ENCODE data around the gene ZBED5. TPM values are rescaled to one million over a fixed set of nuclear protein-coding genes. Genes with fewer than 3 reads are reported as not detected.
"Not testable (repeated sequence)": the region's sequence is repeated elsewhere in the genome, so short reads cannot be mapped to it uniquely, and the experiment has no call there.

ZBED5 gene
- total RNA-seq, 1 experiment from 2014 or later, result 51.4 TPM

- H2AFZ ChIP-seq (ENCODE audit: low read length), result no peak overlapping the region
- no peaks in the 10 kb centered on the region for H3K9me2 ChIP-seq (replicated peaks; ENCODE audit: insufficient read depth, low read length)
- no peak overlapping the region for H3K9ac ChIP-seq (ENCODE audit: low read length)
- no peaks in the 10 kb centered on the region for H4K20me1 ChIP-seq (ENCODE audit: insufficient read depth, low read depth, low read length)
- no peaks in the 10 kb centered on the region for H3K79me2 ChIP-seq (ENCODE audit: low read length)
- no peak overlapping the region for H3K4me2 ChIP-seq (ENCODE audit: low read depth, low read length, poor library complexity, severe bottlenecking)
- H3K27ac ChIP-seq (ENCODE audit: low read length), result no peak overlapping the region
- H3K4me3 ChIP-seq (ENCODE audit: low read length), result no peak overlapping the region
- H3K4me1 ChIP-seq (ENCODE audit: low read length), result no peaks in the 10 kb centered on the region
- no peak for DNase-seq
- H3K27me3 ChIP-seq (ENCODE audit: low read length), result no peaks in the 10 kb centered on the region
- H3K9me3 ChIP-seq (ENCODE audit: low read length), result no peaks in the 10 kb centered on the region
- no peaks in the 10 kb centered on the region for H3K36me3 ChIP-seq (ENCODE audit: insufficient read depth, low read length)
Measured at GRCh38 chr11:10887307-10887706, 29.5 kb upstream of the ZBED5 start.

- no peaks in the 10 kb centered on the region for H3K9me2 ChIP-seq (replicated peaks; ENCODE audit: insufficient read depth, low read length)
- H3K9ac ChIP-seq (ENCODE audit: low read length), result no peak overlapping the region
- H3K27ac ChIP-seq (ENCODE audit: low read length), result no peak overlapping the region
- H3K4me2 ChIP-seq (ENCODE audit: low read depth, low read length, poor library complexity, severe bottlenecking), result no peak overlapping the region
- no peaks in the 10 kb centered on the region for H3K79me2 ChIP-seq (ENCODE audit: low read length)
- no peaks in the 10 kb centered on the region for H3K4me1 ChIP-seq (ENCODE audit: low read length)
- H3K4me3 ChIP-seq (ENCODE audit: low read length), result no peak overlapping the region
- DNase-seq, result no peak
- no peak overlapping the region for H2AFZ ChIP-seq (ENCODE audit: low read length)
- H3K9me3 ChIP-seq (ENCODE audit: low read length), result no peaks in the 10 kb centered on the region
- H3K27me3 ChIP-seq (ENCODE audit: low read length), result no peaks in the 10 kb centered on the region
- H3K36me3 ChIP-seq (ENCODE audit: insufficient read depth, low read length), result no peaks in the 10 kb centered on the region
- H4K20me1 ChIP-seq (ENCODE audit: insufficient read depth, low read depth, low read length), result no peaks in the 10 kb centered on the region
Measured at GRCh38 chr11:10886652-10887250, 28.9 kb upstream of the ZBED5 start.

- Histone ChIP-seq H3K9me2 (replicated peaks; ENCODE audit: insufficient read depth, low read length) (no peaks in the 10 kb centered on the region), H3K36me3 (ENCODE audit: insufficient read depth, low read length) (no peaks in the 10 kb centered on the region), H3K79me2 (ENCODE audit: low read length) (no peaks in the 10 kb centered on the region)
Measured at GRCh38 chr11:10885703-10886363, 28.0 kb upstream of the ZBED5 start.

GRCh38 chr11:10884292-10884691 lies 26.4 kb upstream of the ZBED5 start:
- not testable (repeated sequence) for H3K4me2 ChIP-seq (ENCODE audit: low read depth, low read length, poor library complexity, severe bottlenecking); H3K36me3 ChIP-seq (ENCODE audit: insufficient read depth, low read length); H3K4me3 ChIP-seq (ENCODE audit: low read length); H3K9ac ChIP-seq (ENCODE audit: low read length); H3K27ac ChIP-seq (ENCODE audit: low read length); DNase-seq; H2AFZ ChIP-seq (ENCODE audit: low read length); H3K9me2 ChIP-seq (replicated peaks; ENCODE audit: insufficient read depth, low read length); H4K20me1 ChIP-seq (ENCODE audit: insufficient read depth, low read depth, low read length); H3K27me3 ChIP-seq (ENCODE audit: low read length); H3K9me3 ChIP-seq (ENCODE audit: low read length); H3K4me1 ChIP-seq (ENCODE audit: low read length); H3K79me2 ChIP-seq (ENCODE audit: low read length)

More at GRCh38 chr11:10885703-10886363, 28.0 kb upstream of the ZBED5 start:
- Histone ChIP-seq H2AFZ (ENCODE audit: low read length) (no peak overlapping the region), H3K4me2 (ENCODE audit: low read depth, low read length, poor library complexity, severe bottlenecking) (no peak overlapping the region), H3K4me3 (ENCODE audit: low read length) (no peak overlapping the region), H3K27me3 (ENCODE audit: low read length) (no peaks in the 10 kb centered on the region), H3K27ac (ENCODE audit: low read length) (no peak overlapping the region), H3K9me3 (ENCODE audit: low read length) (no peaks in the 10 kb centered on the region), H4K20me1 (ENCODE audit: insufficient read depth, low read depth, low read length) (no peaks in the 10 kb centered on the region), H3K4me1 (ENCODE audit: low read length) (no peaks in the 10 kb centered on the region), H3K9ac (ENCODE audit: low read length) (no peak overlapping the region)
- no peak for DNase-seq

- no peak overlapping the region for H3K9ac ChIP-seq (ENCODE audit: low read length)
- DNase-seq, result no peak
- H3K4me3 ChIP-seq (ENCODE audit: low read length), result no peak overlapping the region
- no peaks in the 10 kb centered on the region for H4K20me1 ChIP-seq (ENCODE audit: insufficient read depth, low read depth, low read length)
- no peak overlapping the region for H2AFZ ChIP-seq (ENCODE audit: low read length)
- no peak overlapping the region for H3K27ac ChIP-seq (ENCODE audit: low read length)
- H3K4me1 ChIP-seq (ENCODE audit: low read length), result peaks cover 3% of the 10 kb centered on the region
- H3K4me2 ChIP-seq (ENCODE audit: low read depth, low read length, poor library complexity, severe bottlenecking), result no peak overlapping the region
- no peaks in the 10 kb centered on the region for H3K36me3 ChIP-seq (ENCODE audit: insufficient read depth, low read length)
- no peaks in the 10 kb centered on the region for H3K9me3 ChIP-seq (ENCODE audit: low read length)
- H3K9me2 ChIP-seq (replicated peaks; ENCODE audit: insufficient read depth, low read length), result no peaks in the 10 kb centered on the region
- H3K79me2 ChIP-seq (ENCODE audit: low read length), result no peaks in the 10 kb centered on the region
- no peaks in the 10 kb centered on the region for H3K27me3 ChIP-seq (ENCODE audit: low read length)
Measured at GRCh38 chr11:10881892-10882291, 24.0 kb upstream of the ZBED5 start.

GRCh38 chr11:10878408-10879214 lies 20.8 kb upstream of the ZBED5 start:
- no peaks in the 10 kb centered on the region for H3K79me2 ChIP-seq (ENCODE audit: low read length)
- peaks cover 3% of the 10 kb centered on the region for H3K4me1 ChIP-seq (ENCODE audit: low read length)
- peak; percentile 93 for DNase-seq
- H2AFZ ChIP-seq (ENCODE audit: low read length), result peak overlapping the region; percentile 96
- H3K9me2 ChIP-seq (replicated peaks; ENCODE audit: insufficient read depth, low read length), result no peaks in the 10 kb centered on the region
- no peak overlapping the region for H3K27ac ChIP-seq (ENCODE audit: low read length)
- H3K9ac ChIP-seq (ENCODE audit: low read length), result no peak overlapping the region
- H3K36me3 ChIP-seq (ENCODE audit: insufficient read depth, low read length), result no peaks in the 10 kb centered on the region
- H3K9me3 ChIP-seq (ENCODE audit: low read length), result peaks cover 1% of the 10 kb centered on the region; the same call in 1 of the 2 replicates
- no peaks in the 10 kb centered on the region for H3K27me3 ChIP-seq (ENCODE audit: low read length)
- no peak overlapping the region for H3K4me2 ChIP-seq (ENCODE audit: low read depth, low read length, poor library complexity, severe bottlenecking)
- no peaks in the 10 kb centered on the region for H4K20me1 ChIP-seq (ENCODE audit: insufficient read depth, low read depth, low read length)
- no peak overlapping the region for H3K4me3 ChIP-seq (ENCODE audit: low read length)

GRCh38 chr11:10876158-10876557 lies 18.3 kb upstream of the ZBED5 start:
- DNase-seq, result no peak
- H3K9me3 ChIP-seq (ENCODE audit: low read length), result peaks cover 7% of the 10 kb centered on the region; the same call in 1 of the 2 replicates
- H3K4me1 ChIP-seq (ENCODE audit: low read length), result peaks cover 3% of the 10 kb centered on the region
- no peaks in the 10 kb centered on the region for H3K36me3 ChIP-seq (ENCODE audit: insufficient read depth, low read length)
- H3K4me2 ChIP-seq (ENCODE audit: low read depth, low read length, poor library complexity, severe bottlenecking), result no peak overlapping the region
- H3K79me2 ChIP-seq (ENCODE audit: low read length), result no peaks in the 10 kb centered on the region
- H3K27me3 ChIP-seq (ENCODE audit: low read length), result no peaks in the 10 kb centered on the region
- H3K4me3 ChIP-seq (ENCODE audit: low read length), result no peak overlapping the region
- H3K9me2 ChIP-seq (replicated peaks; ENCODE audit: insufficient read depth, low read length), result no peaks in the 10 kb centered on the region
- no peak overlapping the region for H3K9ac ChIP-seq (ENCODE audit: low read length)
- H4K20me1 ChIP-seq (ENCODE audit: insufficient read depth, low read depth, low read length), result no peaks in the 10 kb centered on the region
- no peak overlapping the region for H3K27ac ChIP-seq (ENCODE audit: low read length)
- no peak overlapping the region for H2AFZ ChIP-seq (ENCODE audit: low read length)

- no peak for DNase-seq
- H3K9me3 ChIP-seq (ENCODE audit: low read length), result peaks cover 7% of the 10 kb centered on the region; the same call in 1 of the 2 replicates
- H3K79me2 ChIP-seq (ENCODE audit: low read length), result no peaks in the 10 kb centered on the region
- no peaks in the 10 kb centered on the region for H3K27me3 ChIP-seq (ENCODE audit: low read length)
- no peaks in the 10 kb centered on the region for H3K9me2 ChIP-seq (replicated peaks; ENCODE audit: insufficient read depth, low read length)
- H3K4me2 ChIP-seq (ENCODE audit: low read depth, low read length, poor library complexity, severe bottlenecking), result no peak overlapping the region
- no peak overlapping the region for H3K9ac ChIP-seq (ENCODE audit: low read length)
- no peak overlapping the region for H3K4me3 ChIP-seq (ENCODE audit: low read length)
- peaks cover 3% of the 10 kb centered on the region for H3K4me1 ChIP-seq (ENCODE audit: low read length)
- no peak overlapping the region for H3K27ac ChIP-seq (ENCODE audit: low read length)
- no peaks in the 10 kb centered on the region for H3K36me3 ChIP-seq (ENCODE audit: insufficient read depth, low read length)
- H2AFZ ChIP-seq (ENCODE audit: low read length), result no peak overlapping the region
- H4K20me1 ChIP-seq (ENCODE audit: insufficient read depth, low read depth, low read length), result no peaks in the 10 kb centered on the region
Measured at GRCh38 chr11:10875430-10876021, 17.7 kb upstream of the ZBED5 start.

Data from Karpas-422 (cell line).